HG03280 (cell line): ENCODE data around the gene CHST12.
"Not testable (repeated sequence)": the region's sequence is repeated elsewhere in the genome, so short reads cannot be mapped to it uniquely, and the experiment has no call there.

ENCODE experiments used
- ATAC-seq: cut with Tn5 transposase; IDR thresholded peaks from one replicate; pipeline ENCODE4 v1.9.1; 2021; ENCODE audit warnings: mild to moderate bottlenecking, moderate library complexity; ENCODE audit not compliant: unreplicated experiment

CHST12 gene

GRCh38 chr7:2377492-2377891 is 25.9 kb upstream of the CHST12 start:
- not testable (repeated sequence) for ATAC-seq

- ATAC-seq = not testable (repeated sequence)
These were observed 25.3 kb upstream of the CHST12 start for GRCh38 chr7:2378125-2378524.

DNA sequence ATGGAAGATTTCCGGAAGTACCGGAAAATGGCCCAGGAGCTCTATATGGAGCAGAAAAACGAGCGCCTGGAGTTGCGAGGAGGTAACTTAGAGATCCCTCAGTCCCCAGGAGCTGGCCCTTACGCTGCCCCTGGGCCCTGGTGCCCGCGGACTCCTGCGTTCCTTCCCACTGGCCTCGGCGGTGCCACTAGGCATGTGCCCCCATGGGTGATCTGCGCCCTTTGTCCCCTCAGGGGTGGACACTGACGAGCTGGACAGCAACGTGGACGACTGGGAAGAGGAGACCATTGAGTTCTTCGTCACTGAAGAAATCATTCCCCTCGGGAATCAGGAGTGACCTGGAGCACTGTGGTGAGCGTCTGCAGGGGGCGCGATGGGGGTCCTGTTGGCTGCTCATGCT is 24.2 kb upstream of the CHST12 start:
- no peak for ATAC-seq

- no peak for ATAC-seq
These were observed 23.5 kb upstream of the CHST12 start for GRCh38 chr7:2379821-2380450.

GRCh38 chr7:2380461-2380860 is 22.9 kb upstream of the CHST12 start:
- ATAC-seq = no peak

- no peak for ATAC-seq
These were observed 22.2 kb upstream of the CHST12 start for GRCh38 chr7:2381227-2381626.

GRCh38 chr7:2381881-2382509 is 21.4 kb upstream of the CHST12 start:
- no peak for ATAC-seq

DNA sequence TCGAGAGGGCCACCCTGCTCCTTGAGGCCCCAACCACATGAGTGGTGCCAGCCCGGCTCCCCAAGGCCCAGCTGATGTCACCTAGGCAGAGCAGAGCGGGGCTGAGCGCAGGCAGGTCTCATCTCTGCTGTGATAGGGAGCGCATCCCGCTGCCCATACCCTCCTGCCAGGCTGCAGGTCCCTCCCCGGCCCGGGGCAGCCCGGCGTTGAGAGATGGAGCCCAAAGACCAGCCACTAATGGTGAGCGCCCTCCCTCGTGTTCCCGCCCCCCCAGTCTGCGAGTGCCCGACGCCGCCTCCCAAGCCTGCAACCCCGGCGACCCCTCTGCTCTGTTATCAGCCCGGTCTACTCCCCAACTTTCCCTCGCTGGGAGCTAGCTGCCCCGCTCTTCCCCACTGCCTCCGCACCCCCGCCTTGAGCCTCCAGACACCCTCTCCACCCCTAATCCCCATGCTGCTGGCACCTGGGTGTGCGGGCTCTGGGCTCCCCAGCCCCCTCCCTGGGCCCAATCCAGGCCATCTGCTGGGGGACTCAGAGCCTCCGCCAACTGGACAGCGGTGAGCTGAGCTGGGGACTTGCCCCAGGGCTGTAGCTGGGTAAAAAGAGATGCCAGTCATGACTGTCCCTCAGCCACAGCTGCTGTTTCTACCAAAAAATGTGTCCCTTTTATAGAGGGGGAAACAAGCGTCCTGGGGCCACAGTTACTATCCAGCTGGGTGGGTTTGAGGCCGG is 19.7 kb upstream of the CHST12 start:
- no peak for ATAC-seq

DNA sequence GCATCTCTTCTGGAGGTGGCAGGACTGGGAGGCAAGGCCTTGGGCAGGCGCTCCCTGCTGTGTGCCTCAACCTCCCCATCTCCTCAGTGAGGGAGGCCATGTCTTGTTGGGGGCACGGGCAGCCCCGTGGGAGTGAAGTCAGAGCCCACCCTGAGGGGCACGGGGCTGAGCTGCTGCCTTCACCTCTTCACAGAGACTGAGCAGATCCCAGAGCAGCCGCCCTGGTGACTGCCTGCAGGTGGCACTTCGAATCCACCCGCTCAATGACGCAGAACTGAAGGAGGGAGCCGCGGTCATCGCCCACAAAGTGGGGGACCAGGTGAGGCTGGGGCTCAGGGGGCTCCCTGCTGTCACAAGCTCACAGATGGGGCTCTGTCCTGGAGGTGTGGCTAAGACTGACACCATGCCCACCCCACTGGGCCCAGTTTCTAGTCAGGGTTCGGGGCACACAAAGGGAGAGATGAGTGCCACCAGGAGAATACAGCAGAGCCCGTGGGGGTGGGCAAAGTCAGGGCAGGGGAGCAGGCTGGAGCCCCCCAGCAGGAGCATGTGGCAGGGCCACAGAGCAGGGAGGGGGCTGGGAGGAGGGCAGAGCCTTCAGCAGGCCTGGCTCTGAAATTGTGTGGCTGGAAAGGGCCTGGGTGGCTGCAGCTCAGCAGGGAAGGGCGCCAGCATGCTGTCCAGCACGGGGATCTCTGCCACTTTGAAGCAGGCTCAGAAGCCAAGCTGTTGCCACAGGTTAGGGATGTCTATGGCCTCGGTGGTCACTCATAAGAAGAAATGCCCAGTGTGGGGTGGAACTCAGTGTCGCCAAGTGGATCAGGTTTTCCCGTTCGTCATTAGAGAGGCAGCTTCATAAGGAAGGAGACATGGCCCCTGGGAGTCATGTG is 18.8 kb upstream of the CHST12 start:
- no peak for ATAC-seq

DNA sequence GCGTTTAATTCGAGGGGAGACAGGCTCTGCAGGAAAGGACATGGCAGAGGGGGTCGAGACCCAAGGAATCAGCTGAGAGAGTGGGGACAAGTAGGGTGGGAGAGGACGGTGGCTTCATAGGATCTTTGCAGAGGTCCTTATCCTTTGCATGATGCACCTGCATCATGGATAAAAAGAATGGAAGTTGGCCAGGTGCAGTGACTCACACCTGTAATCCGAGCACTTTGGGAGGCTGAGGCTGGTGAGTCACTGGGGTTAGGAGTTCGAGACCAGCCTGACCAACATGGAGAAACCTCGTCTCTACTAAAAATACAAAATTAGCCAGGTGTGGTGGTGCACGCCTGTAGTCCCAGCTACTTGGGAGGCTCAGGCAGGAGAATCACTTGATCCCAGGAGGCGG is 17.3 kb upstream of the CHST12 start:
- not testable (repeated sequence) for ATAC-seq

GRCh38 chr7:2386964-2387669 is 16.3 kb upstream of the CHST12 start:
- no peak for ATAC-seq

DNA sequence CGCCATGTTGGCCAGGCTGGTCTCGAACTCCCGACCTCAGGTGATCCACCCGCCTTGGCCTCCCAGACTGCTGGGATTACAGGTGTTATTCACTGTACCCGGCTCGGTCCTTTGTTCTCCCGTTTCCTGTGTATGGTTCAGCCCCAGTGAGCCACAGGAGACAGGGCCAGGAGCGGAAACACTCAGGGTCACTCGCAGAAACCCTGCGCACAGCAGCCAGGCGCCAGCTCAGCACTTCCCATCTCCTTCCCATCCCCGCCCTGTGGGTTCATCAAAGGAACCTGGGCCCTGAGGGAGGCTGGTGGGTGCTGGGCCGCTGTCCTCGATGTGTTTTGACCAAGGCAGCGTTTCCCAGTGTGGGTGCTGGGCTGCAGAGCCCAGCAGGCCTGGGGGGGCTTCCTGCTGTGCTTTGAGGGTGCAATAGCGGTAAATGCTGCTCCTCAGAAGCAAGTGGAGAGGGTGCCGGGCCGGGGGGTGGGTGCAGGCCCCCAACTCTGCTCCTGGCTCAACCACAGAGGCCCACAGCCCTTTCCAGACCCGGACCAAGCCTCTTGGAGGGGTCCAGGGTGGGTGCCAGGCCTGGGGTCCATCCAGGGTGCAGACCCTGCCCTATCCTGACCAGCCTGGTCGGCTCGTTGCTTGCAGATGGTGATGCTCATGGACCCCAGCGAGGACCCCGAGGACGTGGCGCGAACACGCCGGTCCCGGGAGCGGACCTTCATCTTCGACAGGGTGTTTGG is 15.3 kb upstream of the CHST12 start:
- ATAC-seq = no peak

DNA sequence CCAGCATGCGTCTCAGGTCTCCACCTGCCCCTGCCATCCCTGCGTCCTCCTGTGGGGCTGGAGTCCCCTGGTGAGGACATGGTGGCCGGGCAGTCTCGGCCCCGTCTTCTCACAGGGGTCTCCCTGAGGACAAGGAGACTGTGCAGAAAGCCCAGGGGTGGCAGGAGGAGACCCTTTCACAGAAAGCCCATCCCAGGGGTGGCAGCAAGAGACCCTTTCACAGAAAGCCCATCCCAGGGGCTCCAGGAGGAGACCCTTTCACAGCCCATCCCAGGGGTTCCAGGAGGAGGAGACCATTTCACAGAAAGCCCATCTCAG is 14.8 kb upstream of the CHST12 start:
- ATAC-seq = no peak

DNA sequence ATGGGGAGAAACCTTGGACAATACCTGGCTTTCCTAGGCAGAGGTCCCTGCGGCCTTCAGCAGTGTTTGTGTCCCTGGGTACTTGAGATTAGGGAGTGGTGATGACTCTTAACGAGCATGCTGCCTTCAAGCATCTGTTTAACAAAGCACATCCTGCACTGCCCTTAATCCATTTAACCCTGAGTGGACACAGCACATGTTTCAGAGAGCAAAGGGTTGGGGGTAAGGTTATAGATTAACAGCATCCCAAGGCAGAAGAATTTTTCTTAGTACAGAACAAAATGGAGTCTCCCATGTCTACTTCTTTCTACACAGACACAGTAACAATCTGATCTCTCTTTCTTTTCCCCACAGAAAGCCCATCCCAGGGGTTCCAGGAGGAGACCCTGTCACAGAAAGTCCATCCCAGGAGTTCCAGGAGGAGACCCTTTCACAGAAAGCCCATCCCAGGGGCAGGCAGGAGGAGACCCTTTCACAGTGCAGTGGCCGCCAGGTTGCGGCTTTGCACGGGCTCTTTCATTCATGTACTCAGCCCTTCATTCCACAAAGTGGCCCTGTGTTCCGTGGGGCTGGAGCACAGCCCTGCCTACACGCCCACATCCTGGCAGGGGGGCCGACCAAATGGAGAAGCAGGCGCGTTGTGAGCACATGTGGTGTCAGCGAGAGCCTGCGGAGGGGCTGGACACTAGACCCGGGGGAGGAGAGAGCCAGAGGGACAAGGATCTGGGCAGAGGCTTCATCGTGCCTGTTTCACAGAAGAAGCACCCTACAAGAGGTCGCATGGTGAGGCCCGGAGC is 13.2 kb upstream of the CHST12 start:
- ATAC-seq = not testable (repeated sequence)

GRCh38 chr7:2393706-2394105 is 9.7 kb upstream of the CHST12 start:
- ATAC-seq = no peak

DNA sequence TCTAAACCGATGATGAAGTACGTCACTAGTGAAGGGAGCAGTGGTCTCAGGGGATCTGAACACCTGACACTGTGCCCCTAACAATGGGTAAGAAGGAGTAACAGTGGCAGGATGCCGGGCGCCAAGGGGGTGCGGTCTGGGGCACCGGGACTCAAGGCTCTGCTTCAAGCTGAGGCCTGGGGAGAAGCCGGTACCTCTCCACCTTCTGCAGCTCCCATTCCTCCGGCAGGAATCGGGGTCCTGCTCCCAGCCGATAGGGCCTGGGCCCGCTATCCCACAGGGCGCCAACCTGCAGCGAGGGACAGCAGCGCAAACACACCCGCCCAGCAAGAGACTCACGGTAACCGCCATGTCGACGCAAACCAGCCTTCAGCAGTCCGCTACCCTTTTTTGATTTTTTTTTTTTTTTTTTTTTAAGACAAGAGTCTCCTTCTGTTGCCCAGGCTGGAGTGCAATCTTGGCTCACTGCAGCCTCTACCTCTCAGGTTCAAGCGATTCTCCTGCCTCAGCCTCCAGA is 8.8 kb upstream of the CHST12 start:
- ATAC-seq = no peak

DNA sequence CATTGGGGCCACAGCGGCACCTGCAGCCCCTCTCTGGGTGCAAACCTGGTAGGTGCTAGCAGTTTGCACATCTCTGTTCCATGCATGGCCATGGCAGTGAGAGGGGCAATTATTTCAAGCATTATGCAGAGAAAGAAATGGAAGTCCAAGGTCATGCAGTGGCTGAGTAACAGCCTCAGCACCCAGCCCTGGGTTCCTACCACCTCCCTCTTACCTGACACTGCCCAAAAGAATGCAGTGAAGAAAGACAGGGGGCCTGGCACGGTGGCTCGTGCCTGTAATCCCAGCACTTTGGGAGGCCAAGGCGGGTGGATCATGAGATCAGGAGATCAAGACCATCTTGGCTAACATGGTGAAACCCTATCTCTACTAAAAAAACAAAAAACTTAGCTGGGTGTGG is 4.9 kb upstream of the CHST12 start:
- no peak for ATAC-seq

DNA sequence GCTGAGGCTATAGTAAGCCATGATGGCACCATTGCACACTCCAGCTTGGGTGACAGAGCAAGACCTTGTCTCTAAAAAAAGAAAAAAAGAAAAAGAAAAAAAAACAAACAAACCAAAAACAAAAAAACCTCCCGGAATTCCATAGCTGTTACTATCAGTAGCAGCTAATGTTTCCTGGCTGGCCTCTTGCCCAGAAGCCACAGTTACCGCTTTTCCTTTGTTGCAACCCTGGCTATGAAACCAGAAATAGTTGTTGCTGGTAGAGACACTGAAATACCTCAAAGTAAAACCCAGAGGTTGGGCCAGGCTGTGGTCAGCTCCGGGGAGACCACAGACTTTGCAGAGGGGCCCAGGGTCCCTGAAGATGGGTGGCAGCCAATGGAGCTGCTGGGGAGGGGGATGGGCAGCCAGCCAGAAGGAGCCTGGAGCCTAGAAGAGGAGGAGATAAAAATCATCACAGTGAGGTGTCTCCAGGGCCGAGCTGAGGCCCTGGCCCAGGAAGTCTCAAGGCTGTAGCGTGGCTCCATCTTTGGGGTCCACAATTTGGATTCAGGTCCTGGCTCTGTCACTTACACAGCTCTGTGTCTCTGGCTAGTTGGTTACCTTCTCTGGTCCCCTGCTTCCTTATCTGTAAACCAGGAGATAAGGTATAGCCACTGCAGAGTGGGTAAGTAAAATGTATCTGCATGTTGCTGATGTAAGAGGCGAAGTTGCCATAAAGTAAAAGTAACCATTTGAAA is 3.4 kb upstream of the CHST12 start:
- ATAC-seq = no peak

- no peak for ATAC-seq
These were observed 761 bp upstream of the CHST12 start for GRCh38 chr7:2402687-2403013.
